HG03378 (cell line): ENCODE data around the gene DSCAM.
"Not testable (repeated sequence)": the region's sequence is repeated elsewhere in the genome, so short reads cannot be mapped to it uniquely, and the experiment has no call there.

Experiments
- ATAC-seq: cut with Tn5 transposase; IDR thresholded peaks from one replicate; pipeline ENCODE4 v1.9.1; 2021; ENCODE audit warnings: mild to moderate bottlenecking, moderate library complexity; ENCODE audit not compliant: unreplicated experiment

DSCAM gene

GRCh38 chr21:40200126-40200525 is 646.8 kb downstream of the DSCAM start:
- ATAC-seq: no peak

GRCh38 chr21:40194185-40194980 is 652.6 kb downstream of the DSCAM start:
- ATAC-seq: no peak

GRCh38 chr21:40191616-40192015 is 655.3 kb downstream of the DSCAM start:
- no peak for ATAC-seq

- no peak for ATAC-seq
Measured at GRCh38 chr21:40191196-40191595, 655.8 kb downstream of the DSCAM start.

- no peak for ATAC-seq
Measured at GRCh38 chr21:40187946-40188654, 658.9 kb downstream of the DSCAM start.

GRCh38 chr21:40187244-40187643 is 659.7 kb downstream of the DSCAM start:
- no peak for ATAC-seq

GRCh38 chr21:40186045-40186444 is 660.9 kb downstream of the DSCAM start:
- no peak for ATAC-seq

GRCh38 chr21:40185208-40185607 is 661.8 kb downstream of the DSCAM start:
- ATAC-seq: no peak

- ATAC-seq: not testable (repeated sequence)
Measured at GRCh38 chr21:40182491-40182890, 664.5 kb downstream of the DSCAM start.

- ATAC-seq: no peak
Measured at GRCh38 chr21:40179166-40179565, 667.8 kb downstream of the DSCAM start.

- ATAC-seq: no peak
Measured at GRCh38 chr21:40178726-40179125, 668.2 kb downstream of the DSCAM start.

- no peak for ATAC-seq
Measured at GRCh38 chr21:40177979-40178378, 669.0 kb downstream of the DSCAM start.

- no peak for ATAC-seq
Measured at GRCh38 chr21:40176724-40177123, 670.2 kb downstream of the DSCAM start.

GRCh38 chr21:40173816-40174215 is 673.1 kb downstream of the DSCAM start:
- ATAC-seq: no peak

GRCh38 chr21:40169971-40170370 is 677.0 kb downstream of the DSCAM start:
- ATAC-seq: no peak

- no peak for ATAC-seq
Measured at GRCh38 chr21:40166291-40166843, 680.6 kb downstream of the DSCAM start.

- no peak for ATAC-seq
Measured at GRCh38 chr21:40165773-40166070, 681.2 kb downstream of the DSCAM start.

GRCh38 chr21:40164905-40165772 is 681.8 kb downstream of the DSCAM start:
- ATAC-seq: no peak

- no peak for ATAC-seq
Measured at GRCh38 chr21:40162075-40162474, 684.9 kb downstream of the DSCAM start.

GRCh38 chr21:40160911-40161310 is 686.0 kb downstream of the DSCAM start:
- no peak for ATAC-seq

- ATAC-seq: no peak
Measured at GRCh38 chr21:40158366-40158765, 688.6 kb downstream of the DSCAM start.
